ENCODE measurements around the gene WWOX.

The WWOX gene

GRCh38 chr16:78392585-78393195 lies 293.2 kb downstream of the WWOX start:
- Histone ChIP-seq H3K36me3 (replicated peaks; ENCODE audit: insufficient read depth, low read length) (no peaks in the 10 kb centered on the region), H3K27ac (ENCODE audit: low read length) (no peak overlapping the region), H3K79me2 (ENCODE audit: low read length) (no peaks in the 10 kb centered on the region), H3K9me2 (replicated peaks; ENCODE audit: insufficient read depth, low read length) (no peaks in the 10 kb centered on the region), H3K27me3 (replicated peaks; ENCODE audit: insufficient read depth, low read length) (no peaks in the 10 kb centered on the region), H3K4me3 (ENCODE audit: low read length) (no peak overlapping the region), H3K4me1 (ENCODE audit: low read length) (no peaks in the 10 kb centered on the region), H4K20me1 (ENCODE audit: insufficient read depth, low read length) (no peaks in the 10 kb centered on the region), H3K9me3 (replicated peaks; ENCODE audit: insufficient read depth, low read length) (no peaks in the 10 kb centered on the region), H3K4me2 (ENCODE audit: low read depth, low read length) (no peak overlapping the region), H2AFZ (ENCODE audit: low read length) (no peak overlapping the region), H3K9ac (ENCODE audit: low read length) (no peak overlapping the region), H3F3A (ENCODE audit: insufficient read depth, low read length) (no peaks in the 10 kb centered on the region)
- TF ChIP-seq, protein P1, sequence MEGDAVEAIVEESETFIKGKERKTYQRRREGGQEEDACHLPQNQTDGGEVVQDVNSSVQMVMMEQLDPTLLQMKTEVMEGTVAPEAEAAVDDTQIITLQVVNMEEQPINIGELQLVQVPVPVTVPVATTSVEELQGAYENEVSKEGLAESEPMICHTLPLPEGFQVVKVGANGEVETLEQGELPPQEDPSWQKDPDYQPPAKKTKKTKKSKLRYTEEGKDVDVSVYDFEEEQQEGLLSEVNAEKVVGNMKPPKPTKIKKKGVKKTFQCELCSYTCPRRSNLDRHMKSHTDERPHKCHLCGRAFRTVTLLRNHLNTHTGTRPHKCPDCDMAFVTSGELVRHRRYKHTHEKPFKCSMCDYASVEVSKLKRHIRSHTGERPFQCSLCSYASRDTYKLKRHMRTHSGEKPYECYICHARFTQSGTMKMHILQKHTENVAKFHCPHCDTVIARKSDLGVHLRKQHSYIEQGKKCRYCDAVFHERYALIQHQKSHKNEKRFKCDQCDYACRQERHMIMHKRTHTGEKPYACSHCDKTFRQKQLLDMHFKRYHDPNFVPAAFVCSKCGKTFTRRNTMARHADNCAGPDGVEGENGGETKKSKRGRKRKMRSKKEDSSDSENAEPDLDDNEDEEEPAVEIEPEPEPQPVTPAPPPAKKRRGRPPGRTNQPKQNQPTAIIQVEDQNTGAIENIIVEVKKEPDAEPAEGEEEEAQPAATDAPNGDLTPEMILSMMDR (IDR thresholded peaks at IDR 0.05; ENCODE audit: low read length): no peak
- TF ChIP-seq EZH2 (optimal IDR thresholded peaks at IDR 0.05; ENCODE audit: low read depth, low read length) (no peak), EZH2phosphoT487 (IDR thresholded peaks at IDR 0.05; ENCODE audit: low read length) (no peak)
- no peak for DNase-seq

DNA sequence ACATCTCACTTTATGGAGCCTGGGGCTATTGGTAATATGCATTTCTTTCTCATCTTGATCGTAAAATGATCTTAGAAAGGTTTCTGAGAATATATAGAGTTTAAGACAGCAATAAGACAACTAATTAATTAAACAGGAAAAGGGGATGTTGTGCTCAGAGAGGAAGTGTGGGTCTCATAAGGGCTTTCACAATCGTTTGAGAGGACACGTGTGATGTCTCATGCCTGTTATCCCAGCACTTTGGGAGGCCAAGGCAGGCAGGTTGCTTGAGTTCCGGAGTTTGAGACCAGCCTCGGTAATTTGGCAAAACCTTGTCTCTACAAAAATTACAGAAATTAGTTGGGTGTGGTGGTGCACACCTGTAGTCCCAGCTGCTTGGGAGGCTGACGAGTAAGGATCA lies 295.6 kb downstream of the WWOX start:
- Histone ChIP-seq H3K27ac (ENCODE audit: low read length) (no peak overlapping the region), H3K36me3 (replicated peaks; ENCODE audit: insufficient read depth, low read length) (no peaks in the 10 kb centered on the region), H4K20me1 (ENCODE audit: insufficient read depth, low read length) (no peaks in the 10 kb centered on the region), H3K9ac (ENCODE audit: low read length) (no peak overlapping the region), H3K9me3 (replicated peaks; ENCODE audit: insufficient read depth, low read length) (no peaks in the 10 kb centered on the region), H3K4me2 (ENCODE audit: low read depth, low read length) (no peak overlapping the region), H3K9me2 (replicated peaks; ENCODE audit: insufficient read depth, low read length) (no peaks in the 10 kb centered on the region), H3K4me1 (ENCODE audit: low read length) (no peaks in the 10 kb centered on the region), H3K4me3 (ENCODE audit: low read length) (no peak overlapping the region), H3F3A (ENCODE audit: insufficient read depth, low read length) (no peaks in the 10 kb centered on the region), H2AFZ (ENCODE audit: low read length) (no peak overlapping the region), H3K79me2 (ENCODE audit: low read length) (no peaks in the 10 kb centered on the region), H3K27me3 (replicated peaks; ENCODE audit: insufficient read depth, low read length) (no peaks in the 10 kb centered on the region)
- no peak for DNase-seq
- TF ChIP-seq, protein P1 (IDR thresholded peaks at IDR 0.05; ENCODE audit: low read length): no peak
- TF ChIP-seq EZH2phosphoT487 (IDR thresholded peaks at IDR 0.05; ENCODE audit: low read length) (no peak), EZH2 (optimal IDR thresholded peaks at IDR 0.05; ENCODE audit: low read depth, low read length) (no peak)

- Histone ChIP-seq H3K36me3 (replicated peaks; ENCODE audit: insufficient read depth, low read length) (no peaks in the 10 kb centered on the region), H4K20me1 (ENCODE audit: insufficient read depth, low read length) (no peaks in the 10 kb centered on the region), H3K9me3 (replicated peaks; ENCODE audit: insufficient read depth, low read length) (no peaks in the 10 kb centered on the region), H3K27me3 (replicated peaks; ENCODE audit: insufficient read depth, low read length) (no peaks in the 10 kb centered on the region), H3K4me3 (ENCODE audit: low read length) (no peak overlapping the region), H3K79me2 (ENCODE audit: low read length) (no peaks in the 10 kb centered on the region), H2AFZ (ENCODE audit: low read length) (no peak overlapping the region), H3K27ac (ENCODE audit: low read length) (no peak overlapping the region), H3F3A (ENCODE audit: insufficient read depth, low read length) (no peaks in the 10 kb centered on the region), H3K9ac (ENCODE audit: low read length) (no peak overlapping the region), H3K4me1 (ENCODE audit: low read length) (no peaks in the 10 kb centered on the region), H3K4me2 (ENCODE audit: low read depth, low read length) (no peak overlapping the region), H3K9me2 (replicated peaks; ENCODE audit: insufficient read depth, low read length) (no peaks in the 10 kb centered on the region)
- TF ChIP-seq EZH2 (optimal IDR thresholded peaks at IDR 0.05; ENCODE audit: low read depth, low read length): no peak
- TF ChIP-seq, protein P1 (IDR thresholded peaks at IDR 0.05; ENCODE audit: low read length): peak; percentile 21
- no peak for TF ChIP-seq EZH2phosphoT487 (IDR thresholded peaks at IDR 0.05; ENCODE audit: low read length)
- no peak for DNase-seq
These were observed 296.6 kb downstream of the WWOX start for GRCh38 chr16:78396046-78396445.

All from MM.1S (cell line).